ENCODE measurements around the gene MAPK8IP3. TPM values are rescaled to one million over a fixed set of nuclear protein-coding genes. Genes with fewer than 3 reads are reported as not detected.
"Not testable (repeated sequence)": the region's sequence is repeated elsewhere in the genome, so short reads cannot be mapped to it uniquely, and the experiment has no call there.

The MAPK8IP3 gene
- polyA plus RNA-seq, 1 donor from 2014 or later = 5.9 TPM

GRCh38 chr16:1690810-1691209 is 15.2 kb upstream of the MAPK8IP3 start:
- H3K27me3 Mint-ChIP-seq = no peaks in the 10 kb centered on the region
- H3K27ac Mint-ChIP-seq = no peak overlapping the region
- peaks cover 2% of the 10 kb centered on the region for H3K36me3 Mint-ChIP-seq
- H3K4me3 Mint-ChIP-seq = no peak overlapping the region
- H3K4me1 Mint-ChIP-seq = peaks cover 0 to 6% (median 3%) of the 10 kb centered on the region in 3 donors
- no peaks in the 10 kb centered on the region for H3K9me3 Mint-ChIP-seq

GRCh38 chr16:1691276-1691675 is 14.7 kb upstream of the MAPK8IP3 start:
- Mint-ChIP-seq H3K36me3 (peaks cover 2% of the 10 kb centered on the region), H3K27ac (no peak overlapping the region), H3K4me3 (no peak overlapping the region), H3K4me1 (peaks cover 0 to 6% (median 3%) of the 10 kb centered on the region in 3 donors), H3K9me3 (no peaks in the 10 kb centered on the region), H3K27me3 (no peaks in the 10 kb centered on the region)

- H3K27ac Mint-ChIP-seq = no peak overlapping the region
Measured at GRCh38 chr16:1691956-1692355, 14.0 kb upstream of the MAPK8IP3 start.

GRCh38 chr16:1696863-1697262 is 9.1 kb upstream of the MAPK8IP3 start:
- no peaks in the 10 kb centered on the region for H3K27me3 Mint-ChIP-seq
- peaks cover 9% of the 10 kb centered on the region for H3K36me3 Mint-ChIP-seq
- H3K4me3 Mint-ChIP-seq = no peak overlapping the region
- peak overlapping the region in 1 of 3 donors; percentile 12 for H3K27ac Mint-ChIP-seq
- H3K4me1 Mint-ChIP-seq = no peaks in the 10 kb centered on the region
- H3K9me3 Mint-ChIP-seq = no peaks in the 10 kb centered on the region

More at GRCh38 chr16:1691956-1692355, 14.0 kb upstream of the MAPK8IP3 start:
- H3K9me3 Mint-ChIP-seq = no peaks in the 10 kb centered on the region
- peaks cover 6% of the 10 kb centered on the region for H3K36me3 Mint-ChIP-seq
- H3K27me3 Mint-ChIP-seq = no peaks in the 10 kb centered on the region
- no peak overlapping the region for H3K4me3 Mint-ChIP-seq
- H3K4me1 Mint-ChIP-seq = peaks cover 0 to 6% (median 3%) of the 10 kb centered on the region in 3 donors

GRCh38 chr16:1698680-1699079 is 7.3 kb upstream of the MAPK8IP3 start:
- no peaks in the 10 kb centered on the region for H3K27me3 Mint-ChIP-seq
- no peaks in the 10 kb centered on the region for H3K4me1 Mint-ChIP-seq
- peaks cover 9% of the 10 kb centered on the region for H3K36me3 Mint-ChIP-seq
- H3K27ac Mint-ChIP-seq = no peak overlapping the region
- no peak overlapping the region for H3K4me3 Mint-ChIP-seq
- H3K9me3 Mint-ChIP-seq = no peaks in the 10 kb centered on the region

GRCh38 chr16:1700246-1700645 is 5.7 kb upstream of the MAPK8IP3 start:
- H3K4me1 Mint-ChIP-seq = peaks cover 0 to 3% (median 0%) of the 10 kb centered on the region in 3 donors
- H3K4me3 Mint-ChIP-seq = no peak overlapping the region
- H3K9me3 Mint-ChIP-seq = no peaks in the 10 kb centered on the region
- H3K36me3 Mint-ChIP-seq = peaks cover 9% of the 10 kb centered on the region
- H3K27ac Mint-ChIP-seq = no peak overlapping the region
- no peaks in the 10 kb centered on the region for H3K27me3 Mint-ChIP-seq

GRCh38 chr16:1701216-1701878 is 4.6 kb upstream of the MAPK8IP3 start:
- H3K9me3 Mint-ChIP-seq = no peaks in the 10 kb centered on the region
- peaks cover 8% of the 10 kb centered on the region for H3K36me3 Mint-ChIP-seq
- peak overlapping the region in 2 of 4 donors; percentile 9 to 59 for H3K4me3 Mint-ChIP-seq
- H3K4me1 Mint-ChIP-seq = peaks cover 0 to 3% (median 0%) of the 10 kb centered on the region in 3 donors
- H3K27ac Mint-ChIP-seq = peak overlapping the region in 2 of 3 donors; percentile 36 to 64
- no peaks in the 10 kb centered on the region for H3K27me3 Mint-ChIP-seq

- peaks cover 6 to 25% (median 12%) of the 10 kb centered on the region in 3 donors for H3K4me1 Mint-ChIP-seq
- H3K27me3 Mint-ChIP-seq, H3K9me3 Mint-ChIP-seq, H3K36me3 Mint-ChIP-seq: not testable (repeated sequence)
- peak overlapping the region; percentile 96 to 99 (median 98) for H3K4me3 Mint-ChIP-seq
- peak overlapping the region; percentile 97 to 99 (median 98) for H3K27ac Mint-ChIP-seq
Measured at GRCh38 chr16:1705324-1705687, 689 bp upstream of the MAPK8IP3 start.

- Mint-ChIP-seq H3K27ac (peak overlapping the region; percentile 91 to 99 (median 99)), H3K27me3 (no peaks in the 10 kb centered on the region), H3K4me1 (peaks cover 11 to 31% (median 16%) of the 10 kb centered on the region in 3 donors), H3K36me3 (no peaks in the 10 kb centered on the region), H3K4me3 (peak overlapping the region; percentile 96 to 98 (median 97)), H3K9me3 (no peaks in the 10 kb centered on the region)
Measured at GRCh38 chr16:1706386-1707192, 594 bp downstream of the MAPK8IP3 start.

GRCh38 chr16:1707193-1707790 is 1.3 kb downstream of the MAPK8IP3 start:
- no peaks in the 10 kb centered on the region for H3K36me3 Mint-ChIP-seq
- peaks cover 12 to 31% (median 16%) of the 10 kb centered on the region in 3 donors for H3K4me1 Mint-ChIP-seq
- H3K27ac Mint-ChIP-seq = peak overlapping the region; percentile 65 to 99 (median 96)
- H3K27me3 Mint-ChIP-seq = no peaks in the 10 kb centered on the region
- H3K4me3 Mint-ChIP-seq = peak overlapping the region; percentile 84 to 97 (median 96)
- no peaks in the 10 kb centered on the region for H3K9me3 Mint-ChIP-seq

GRCh38 chr16:1708083-1708767 is 2.2 kb downstream of the MAPK8IP3 start:
- H3K27me3 Mint-ChIP-seq = no peaks in the 10 kb centered on the region
- no peaks in the 10 kb centered on the region for H3K9me3 Mint-ChIP-seq
- H3K36me3 Mint-ChIP-seq = no peaks in the 10 kb centered on the region
- H3K4me1 Mint-ChIP-seq = peaks cover 16 to 36% (median 16%) of the 10 kb centered on the region in 3 donors
- H3K4me3 Mint-ChIP-seq = peak overlapping the region; percentile 84 to 97 (median 96)
- H3K27ac Mint-ChIP-seq = peak overlapping the region in 2 of 3 donors; percentile 85 to 99

GRCh38 chr16:1708768-1709180 is 2.8 kb downstream of the MAPK8IP3 start:
- no peaks in the 10 kb centered on the region for H3K27me3 Mint-ChIP-seq
- H3K27ac Mint-ChIP-seq = peak overlapping the region; percentile 53 to 85 (median 67)
- peak overlapping the region in 3 of 4 donors; percentile 73 to 96 (median 87) for H3K4me3 Mint-ChIP-seq
- H3K4me1 Mint-ChIP-seq = peaks cover 16 to 42% (median 19%) of the 10 kb centered on the region in 3 donors
- no peaks in the 10 kb centered on the region for H3K36me3 Mint-ChIP-seq
- H3K9me3 Mint-ChIP-seq = no peaks in the 10 kb centered on the region

GRCh38 chr16:1709356-1709755 is 3.4 kb downstream of the MAPK8IP3 start:
- H3K27me3 Mint-ChIP-seq = no peaks in the 10 kb centered on the region
- no peaks in the 10 kb centered on the region for H3K9me3 Mint-ChIP-seq
- H3K4me1 Mint-ChIP-seq = peaks cover 20 to 48% (median 23%) of the 10 kb centered on the region in 3 donors
- H3K36me3 Mint-ChIP-seq = no peaks in the 10 kb centered on the region
- H3K27ac Mint-ChIP-seq = peak overlapping the region in 2 of 3 donors; percentile 67 to 93
- peak overlapping the region in 3 of 4 donors; percentile 47 to 96 (median 52) for H3K4me3 Mint-ChIP-seq

GRCh38 chr16:1710811-1711507 is 5.0 kb downstream of the MAPK8IP3 start:
- H3K9me3 Mint-ChIP-seq = no peaks in the 10 kb centered on the region
- no peaks in the 10 kb centered on the region for H3K36me3 Mint-ChIP-seq
- peak overlapping the region in 3 of 4 donors; percentile 41 to 76 (median 65) for H3K4me3 Mint-ChIP-seq
- H3K4me1 Mint-ChIP-seq = peaks cover 24 to 56% (median 34%) of the 10 kb centered on the region in 3 donors
- no peaks in the 10 kb centered on the region for H3K27me3 Mint-ChIP-seq
- peak overlapping the region; percentile 46 to 100 (median 96) for H3K27ac Mint-ChIP-seq

Data from IgD-negative memory B cell (primary cell).